GM12874 (cell line): ENCODE measurements around the gene TBC1D16.

Source experiments
- TF ChIP-seq, protein P1 (sequence below): IDR thresholded peaks from 2 replicates; pipeline ENCODE4 v1.5.1; 2011; ENCODE audit warnings: low read depth, mild to moderate bottlenecking, control low read depth, low read length, moderate library complexity; ENCODE audit not compliant: insufficient read depth

The TBC1D16 gene

DNA sequence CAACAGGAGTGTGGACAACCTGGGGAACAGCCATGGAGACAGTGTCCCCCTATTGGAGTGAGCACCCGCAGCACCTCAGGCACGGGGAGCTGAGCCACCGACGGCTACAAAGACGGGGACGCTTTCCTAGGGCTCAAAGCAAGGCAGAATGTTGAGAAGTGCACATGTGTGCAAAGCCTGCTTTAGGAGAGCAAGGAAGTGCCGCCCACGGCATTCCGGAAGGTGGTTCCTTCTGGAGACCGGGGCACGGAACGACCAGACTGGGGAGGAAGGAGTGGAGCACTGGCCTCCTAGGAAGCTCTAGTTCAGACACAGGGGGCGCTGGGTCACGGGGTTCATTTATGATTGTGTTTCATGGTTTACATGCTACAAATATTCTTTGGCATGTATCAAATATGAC is 52.2 kb downstream of the TBC1D16 start:
- TF ChIP-seq, protein P1, sequence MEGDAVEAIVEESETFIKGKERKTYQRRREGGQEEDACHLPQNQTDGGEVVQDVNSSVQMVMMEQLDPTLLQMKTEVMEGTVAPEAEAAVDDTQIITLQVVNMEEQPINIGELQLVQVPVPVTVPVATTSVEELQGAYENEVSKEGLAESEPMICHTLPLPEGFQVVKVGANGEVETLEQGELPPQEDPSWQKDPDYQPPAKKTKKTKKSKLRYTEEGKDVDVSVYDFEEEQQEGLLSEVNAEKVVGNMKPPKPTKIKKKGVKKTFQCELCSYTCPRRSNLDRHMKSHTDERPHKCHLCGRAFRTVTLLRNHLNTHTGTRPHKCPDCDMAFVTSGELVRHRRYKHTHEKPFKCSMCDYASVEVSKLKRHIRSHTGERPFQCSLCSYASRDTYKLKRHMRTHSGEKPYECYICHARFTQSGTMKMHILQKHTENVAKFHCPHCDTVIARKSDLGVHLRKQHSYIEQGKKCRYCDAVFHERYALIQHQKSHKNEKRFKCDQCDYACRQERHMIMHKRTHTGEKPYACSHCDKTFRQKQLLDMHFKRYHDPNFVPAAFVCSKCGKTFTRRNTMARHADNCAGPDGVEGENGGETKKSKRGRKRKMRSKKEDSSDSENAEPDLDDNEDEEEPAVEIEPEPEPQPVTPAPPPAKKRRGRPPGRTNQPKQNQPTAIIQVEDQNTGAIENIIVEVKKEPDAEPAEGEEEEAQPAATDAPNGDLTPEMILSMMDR, result no peak

DNA sequence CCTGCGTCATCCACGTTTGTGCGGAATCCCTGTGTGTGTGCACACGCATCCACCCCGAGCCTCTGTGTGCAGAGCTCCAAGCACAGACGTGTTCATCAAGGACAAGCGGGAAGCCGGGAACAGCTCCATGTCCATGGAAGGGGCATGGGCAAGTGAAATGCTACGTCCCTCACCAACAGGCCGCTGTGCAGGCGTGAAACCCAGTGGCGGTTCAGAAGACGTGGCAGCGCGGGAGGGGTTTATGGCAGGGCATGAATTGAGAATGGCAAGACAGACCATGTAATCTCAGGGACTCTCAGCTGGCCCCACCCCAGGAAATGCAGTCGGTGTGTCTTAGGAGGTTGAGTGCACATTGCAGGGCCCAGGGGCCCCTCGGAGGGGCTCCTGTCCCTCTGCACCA is 52.7 kb downstream of the TBC1D16 start:
- TF ChIP-seq, protein P1, result no peak

DNA sequence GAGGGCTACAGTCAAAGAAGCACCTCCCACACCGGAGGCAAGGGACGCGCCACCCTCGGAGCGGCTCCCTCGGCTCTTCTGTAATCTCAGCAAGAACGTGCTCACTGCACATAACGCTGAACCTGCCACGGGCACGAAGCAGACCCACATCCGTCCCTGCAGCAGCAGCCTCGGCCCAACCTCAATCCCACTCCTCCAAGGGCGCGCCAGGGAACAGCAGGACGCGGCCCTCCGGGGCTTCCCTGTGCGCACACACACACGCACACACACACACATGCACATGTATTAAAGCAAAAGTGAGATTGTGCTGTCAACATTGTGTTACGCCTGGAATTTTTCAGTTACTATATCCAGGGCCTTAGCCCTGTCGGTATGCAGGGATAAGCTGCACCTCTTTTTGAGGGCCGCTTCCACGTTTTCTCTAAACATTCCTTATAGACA is 54.0 kb downstream of the TBC1D16 start:
- TF ChIP-seq, protein P1, result no peak

DNA sequence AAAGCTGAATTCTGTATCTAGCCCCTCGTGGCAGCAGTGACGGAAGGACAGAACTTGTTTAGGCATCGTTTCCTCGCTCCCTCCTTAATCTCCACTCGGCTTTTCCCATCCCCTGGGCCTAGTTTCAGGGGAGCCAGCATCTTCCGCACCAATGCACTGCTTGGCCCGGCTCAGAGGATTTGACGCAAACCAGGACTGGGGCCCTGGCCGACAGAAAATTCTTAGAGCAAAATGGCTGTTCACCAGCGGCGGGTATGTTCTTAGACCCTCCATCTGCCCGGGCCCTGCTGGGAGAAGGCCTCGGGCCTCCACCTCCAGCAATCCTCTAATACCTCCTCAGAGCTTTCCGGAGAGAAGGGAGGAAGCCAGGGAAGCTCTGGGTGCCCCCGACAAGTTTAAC is 54.6 kb downstream of the TBC1D16 start:
- TF ChIP-seq, protein P1, result no peak

DNA sequence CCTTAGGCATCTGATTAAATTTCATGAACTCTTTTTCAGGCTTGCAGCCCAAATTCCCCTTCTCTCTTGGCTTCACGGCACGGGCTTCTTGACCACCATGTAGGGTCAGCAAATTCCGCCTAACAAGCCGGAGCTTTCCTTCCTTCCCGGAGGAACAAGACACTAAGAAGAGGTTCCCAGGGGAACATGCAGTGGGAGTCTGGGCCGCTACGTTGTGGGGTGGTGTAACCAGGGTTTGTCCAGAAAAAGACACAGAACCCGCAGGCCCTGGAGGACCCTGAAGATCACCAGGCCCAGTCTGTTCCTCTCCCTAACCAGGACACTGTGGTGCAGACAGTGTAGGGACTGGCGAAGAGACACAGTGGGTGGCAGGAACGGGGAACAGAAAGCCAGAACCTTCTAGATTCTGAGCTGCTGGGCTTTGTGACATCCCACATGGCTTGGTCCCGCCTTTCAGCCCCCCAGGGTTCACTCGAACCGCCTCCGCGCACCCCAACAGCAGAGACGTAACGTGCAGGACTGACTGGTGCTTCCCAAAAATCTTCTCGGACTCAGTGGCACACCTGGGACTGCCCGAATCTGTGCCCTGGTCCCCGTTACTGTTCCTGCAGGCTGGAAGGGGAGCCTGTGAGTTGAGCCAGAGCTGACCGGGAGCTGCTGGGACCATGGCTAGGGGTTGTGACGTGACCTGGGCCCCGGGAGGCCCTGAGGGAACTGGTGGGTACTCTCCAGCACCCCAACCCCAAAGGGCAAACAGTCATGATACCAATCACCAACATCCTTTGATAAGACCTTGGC is 55.2 kb downstream of the TBC1D16 start:
- TF ChIP-seq, protein P1, result no peak

DNA sequence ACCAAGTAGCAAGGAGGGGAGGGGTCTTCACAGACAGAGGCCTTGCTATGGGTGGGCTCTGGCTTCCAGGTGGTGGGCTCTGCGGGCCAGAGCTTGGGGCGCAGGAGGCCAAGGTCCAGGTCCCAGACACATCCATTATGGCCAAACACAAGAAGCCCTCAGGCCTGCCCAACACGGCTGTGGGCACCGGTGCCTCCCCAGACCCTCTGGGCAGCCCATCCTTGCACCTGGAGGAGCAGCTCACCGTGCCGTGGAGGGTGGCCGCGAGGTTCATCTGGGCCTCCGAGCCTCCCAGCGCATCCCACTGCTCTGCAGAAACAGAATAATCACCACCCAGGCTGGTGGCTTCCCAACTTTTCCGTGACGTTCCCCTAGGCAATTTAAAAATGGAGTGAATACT is 55.9 kb downstream of the TBC1D16 start:
- TF ChIP-seq, protein P1, result no peak

DNA sequence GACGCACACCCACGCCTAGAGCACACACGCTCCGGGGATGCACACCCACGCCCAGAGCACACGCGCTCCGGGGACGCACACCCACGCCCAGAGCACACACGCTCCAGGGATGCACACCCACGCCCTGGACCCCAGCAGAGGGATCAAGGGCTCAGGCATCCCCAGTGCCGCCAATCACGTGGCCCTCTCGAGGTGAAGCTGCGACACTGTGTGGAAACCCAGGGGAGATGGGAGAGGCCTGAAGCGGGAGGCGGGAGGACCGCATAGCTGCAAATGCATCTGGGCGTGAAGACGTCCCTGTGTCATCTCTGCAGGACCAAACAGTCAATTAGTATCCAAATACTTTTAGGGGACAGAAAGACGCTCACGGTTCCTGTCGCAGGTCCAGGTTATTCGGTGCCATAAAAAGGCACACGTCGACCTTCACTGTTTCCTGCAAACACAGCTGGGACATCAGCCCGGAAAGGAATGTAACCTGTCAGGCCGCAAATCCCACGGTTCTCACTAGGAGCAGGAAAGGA is 56.4 kb downstream of the TBC1D16 start:
- TF ChIP-seq, protein P1, result no peak

DNA sequence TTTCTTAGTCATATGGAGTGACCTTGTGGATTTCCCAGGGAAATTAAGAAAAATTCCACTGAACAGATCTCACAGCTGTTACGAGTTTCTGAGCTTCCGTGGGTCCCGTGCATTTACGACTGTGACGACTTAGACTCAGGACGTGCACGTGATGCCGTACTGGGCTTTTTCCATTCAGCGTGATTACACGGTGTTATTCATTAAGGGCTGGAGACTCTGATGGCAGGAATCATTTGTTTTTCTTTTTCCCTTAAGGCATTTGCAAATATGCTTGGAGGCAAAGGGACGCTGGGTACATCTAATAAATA is 57.2 kb downstream of the TBC1D16 start:
- TF ChIP-seq, protein P1, result no peak
